Measurements from ENCODE around the gene DPAGT1. TPM values are rescaled to one million over a fixed set of nuclear protein-coding genes. Genes with fewer than 3 reads are reported as not detected.

Gene DPAGT1
- 28.2 and 33.6 TPM in 2 replicates for total RNA-seq

GRCh38 chr11:119101759-119102423 lies at the start of gene DPAGT1:
DPAGT1 (minus strand) TSS chr11:119101853; CDS start chr11:119101655, 198 bp downstream.

GRCh38 chr11:119149018-119149785 lies 47.5 kb upstream of the DPAGT1 start, which contains the start of gene ABCG4:
ABCG4 (plus strand) TSS chr11:119149052; CDS start chr11:119149966, 914 bp downstream.

GRCh38 chr11:119121008-119121810 lies 19.6 kb upstream of the DPAGT1 start, which contains the start of gene HINFP:
HINFP (plus strand) TSS chr11:119121580; CDS start chr11:119126945, 5,365 bp downstream.

GRCh38 chr11:119106564-119107537 lies 5.2 kb upstream of the DPAGT1 start, which contains the start of gene C2CD2L:
C2CD2L (plus strand) TSS chr11:119107344; CDS start chr11:119107742, 398 bp downstream.

GRCh38 chr11:119084663-119085436 lies 16.8 kb downstream of the DPAGT1 start, which contains the start of gene HMBS:
HMBS (plus strand) TSS chr11:119084881; CDS start chr11:119085034, 153 bp downstream.

GRCh38 chr11:119067371-119068222 lies 34.1 kb downstream of the DPAGT1 start, which contains the start of gene VPS11:
VPS11 (plus strand) TSS chr11:119067818; CDS start chr11:119067824, 6 bp downstream.

GRCh38 chr11:119057000-119057769 lies 44.5 kb downstream of the DPAGT1 start, which contains the start of gene HYOU1:
HYOU1 (minus strand) TSS chr11:119057205; CDS start chr11:119056160, 1,045 bp downstream.

Other genes starting within 250 kb of the DPAGT1 start
- not detected in 2 replicates for gene CXCR5, start 218.0 kb downstream of the DPAGT1 start, total RNA-seq
- 31.6 and 51.8 TPM in 2 replicates for gene BCL9L, start 175.9 kb downstream of the DPAGT1 start, total RNA-seq
- 0.37 and 0.56 TPM in 2 replicates for gene UPK2, start 145.6 kb downstream of the DPAGT1 start, total RNA-seq
- gene FOXR1, start 130.1 kb downstream of the DPAGT1 start, total RNA-seq: not detected in 2 replicates
- 7.0 and 11.4 TPM in 2 replicates for gene CENATAC, start 103.7 kb downstream of the DPAGT1 start, total RNA-seq
- 2,356 and 2,509 TPM in 2 replicates for gene RPS25, start 83.5 kb downstream of the DPAGT1 start, total RNA-seq
- gene TRAPPC4, start 83.1 kb downstream of the DPAGT1 start, total RNA-seq: 102 and 106 TPM in 2 replicates
- gene SLC37A4, start 71.0 kb downstream of the DPAGT1 start, total RNA-seq: 37.6 and 39.3 TPM in 2 replicates
- 98.8 and 112 TPM in 2 replicates for gene HYOU1, start 44.6 kb downstream of the DPAGT1 start, total RNA-seq
- 14.8 and 17.8 TPM in 2 replicates for gene VPS11, start 34.0 kb downstream of the DPAGT1 start, total RNA-seq
- gene HMBS, start 17.0 kb downstream of the DPAGT1 start, total RNA-seq: 10.5 and 27.9 TPM in 2 replicates
- gene C2CD2L, start 5.5 kb upstream of the DPAGT1 start, total RNA-seq: 5.0 and 5.8 TPM in 2 replicates
- 5.2 and 17.0 TPM in 2 replicates for gene HINFP, start 19.7 kb upstream of the DPAGT1 start, total RNA-seq
- gene ABCG4, start 47.2 kb upstream of the DPAGT1 start, total RNA-seq: 0.42 and 0.79 TPM in 2 replicates
- 21.8 and 28.5 TPM in 2 replicates for gene NLRX1, start 66.9 kb upstream of the DPAGT1 start, total RNA-seq
- gene NHERF4, start 83.6 kb upstream of the DPAGT1 start, total RNA-seq: not detected in 2 replicates
- 7.5 and 10.3 TPM in 2 replicates for gene CBL, start 104.5 kb upstream of the DPAGT1 start, total RNA-seq
- gene MCAM, start 215.3 kb upstream of the DPAGT1 start, total RNA-seq: 197 and 367 TPM in 2 replicates
- 15.0 and 16.8 TPM in 2 replicates for gene RNF26, start 232.7 kb upstream of the DPAGT1 start, total RNA-seq
- 0.07 TPM in 1 of 2 replicates, not detected in the other for gene C1QTNF5, start 239.0 kb upstream of the DPAGT1 start, total RNA-seq
- not detected in 2 replicates for gene MFRP, start 244.9 kb upstream of the DPAGT1 start, total RNA-seq